Left ventricle myocardium inferior (tissue), 1 donor: ENCODE measurements around the gene MYOM1. TPM values are rescaled to one million over a fixed set of nuclear protein-coding genes. Genes with fewer than 3 reads are reported as not detected.
A peak's percentile ranks its signal among the peaks of the same experiment; 100 is the strongest.
"Not testable (repeated sequence)": the region's sequence is repeated elsewhere in the genome, so short reads cannot be mapped to it uniquely, and the experiment has no call there.

ENCODE experiments used
- DNase-seq: peaks from one replicate; pipeline ENCODE4 v3.0.0-alpha.2; 2020
- H3K27ac ChIP-seq: fragments of 200-600 bp; replicated peaks from 2 replicates; pipeline ENCODE4 v1.8.0; 2021
- H3K27me3 ChIP-seq: fragments of 200-600 bp; 2 replicates; pipeline ENCODE4 v1.8.0; 2021; ENCODE audit warnings: low read depth
- H3K36me3 ChIP-seq: fragments of 200-600 bp; 2 replicates; pipeline ENCODE4 v1.8.0; 2021
- H3K4me1 ChIP-seq: fragments of 200-600 bp; 2 replicates; pipeline ENCODE4 v1.8.0; 2021
- H3K4me3 ChIP-seq: fragments of 200-600 bp; 2 replicates; pipeline ENCODE4 v1.8.0; 2021; ENCODE audit warnings: mild to moderate bottlenecking, moderate library complexity
- H3K9me3 ChIP-seq: fragments of 200-600 bp; replicated peaks from 2 replicates; pipeline ENCODE4 v1.8.0; 2021
- CTCF ChIP-seq: fragments of 200-600 bp; IDR thresholded peaks from 2 replicates; pipeline ENCODE4 v1.8.0; 2021; ENCODE audit warnings: antibody characterized with exemption, mild to moderate bottlenecking, borderline replicate concordance
- intact Hi-C: fragments of 100-400 bp; cut with micrococcal nuclease; formaldehyde crosslinking; loops from one replicate; pipeline ENCODE4 v1.11.0; 2022
- total RNA-seq: library from RNA; stranded (reverse); fragmentation: NEBNext Ultra II Directional; extraction: Animal tissue kit (Norgen Biotek cat#: 25700); gene quantifications from one replicate; pipeline ENCODE4 v1.2.1, GENCODE V29; 2021
- donor health status: DM: no; HTN: yes; CAD: no; lungs with severe emphysema.

MYOM1 gene
- total RNA-seq, 1 donor from 2014 or later = 667 TPM

- DNase-seq = no peak
- Histone ChIP-seq H3K4me3 (no peak overlapping the region), H3K4me1 (peaks cover 19% of the 10 kb centered on the region), H3K9me3 (no peaks in the 10 kb centered on the region), H3K36me3 (no peaks in the 10 kb centered on the region), H3K27me3 (no peaks in the 10 kb centered on the region), H3K27ac (peak overlapping the region; percentile 56)
- intact Hi-C loops = no loop called here
- no peak for TF ChIP-seq CTCF
These were observed 192.3 kb downstream of the MYOM1 start for GRCh38 chr18:3027370-3027891.

DNA sequence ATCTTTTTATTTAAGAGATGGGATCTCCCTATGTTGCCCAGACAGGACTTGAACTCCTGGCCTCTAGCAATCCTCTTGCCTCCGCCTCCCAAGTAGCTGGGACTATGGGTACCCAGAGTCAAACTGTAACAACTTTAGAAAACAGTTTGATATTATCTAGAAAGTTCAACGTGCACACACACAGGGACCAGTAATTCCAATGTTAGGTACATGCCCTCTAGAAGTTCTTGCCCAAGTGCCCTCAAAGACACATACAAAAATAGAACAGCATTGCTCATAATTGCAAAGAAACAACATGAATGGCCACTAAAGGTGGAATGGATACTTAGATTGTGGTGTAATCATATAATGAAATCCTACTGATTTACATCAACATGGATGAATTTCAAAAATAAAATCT lies 194.2 kb downstream of the MYOM1 start:
- no peak for TF ChIP-seq CTCF
- Histone ChIP-seq H3K9me3 (no peaks in the 10 kb centered on the region), H3K27ac (peak overlapping the region; percentile 28), H3K4me3 (no peak overlapping the region), H3K4me1 (peaks cover 19% of the 10 kb centered on the region), H3K36me3 (no peaks in the 10 kb centered on the region), H3K27me3 (no peaks in the 10 kb centered on the region)
- intact Hi-C loops = no loop called here
- DNase-seq = no peak

- H3K27ac ChIP-seq, H3K4me3 ChIP-seq, H3K9me3 ChIP-seq, H3K27me3 ChIP-seq, H3K36me3 ChIP-seq, H3K4me1 ChIP-seq, intact Hi-C loops, DNase-seq: not testable (repeated sequence)
These were observed 196.2 kb downstream of the MYOM1 start for GRCh38 chr18:3023603-3024002.

Other genes starting within 250 kb of the MYOM1 start
- 8.2 TPM for gene LPIN2, start 206.8 kb downstream of the MYOM1 start, total RNA-seq
- 2,410 TPM for gene MYL12A, start 27.8 kb upstream of the MYOM1 start, total RNA-seq
- gene MYL12B, start 42.2 kb upstream of the MYOM1 start, total RNA-seq = 176 TPM
- gene TGIF1, start 230.2 kb upstream of the MYOM1 start, total RNA-seq = 8.1 TPM